ENCODE results near the gene SLC2A4. TPM values are rescaled to one million over a fixed set of nuclear protein-coding genes. Genes with fewer than 3 reads are reported as not detected.

The SLC2A4 gene
- total RNA-seq, 1 donor from 2014 or later: 119 TPM

DNA sequence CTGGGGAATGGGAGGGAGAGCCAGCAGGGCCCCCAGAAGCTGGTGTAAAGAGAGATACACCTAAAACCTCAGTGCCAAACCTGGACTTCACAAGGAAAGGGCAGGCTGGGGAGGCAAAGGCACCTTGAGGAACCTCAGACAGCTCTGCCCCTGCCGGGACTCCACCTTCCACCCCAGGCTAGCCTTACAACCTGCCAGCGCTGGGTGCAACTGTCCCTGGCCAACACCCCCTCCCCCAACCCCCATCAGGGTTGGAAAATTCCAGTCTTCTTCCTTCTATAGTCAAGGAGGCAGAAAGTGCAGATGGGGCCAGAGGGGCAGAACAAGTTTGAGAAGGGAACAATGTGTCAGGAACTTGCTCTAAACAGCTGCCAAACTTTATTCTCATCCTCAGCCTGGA, 10.7 kb downstream of the SLC2A4 start:
- intact Hi-C loops (cut with DNase I): loop anchor here (1.0 kb wide), 1 partner anchor 10 kb away; no protein-coding TSS in a partner anchor
- ATAC-seq: no peak

GRCh38 chr17:7292729-7293128, 11.2 kb downstream of the SLC2A4 start:
- ATAC-seq (no peak), DNase-seq (ENCODE audit: missing footprints) (no peak)
- intact Hi-C loops (cut with DNase I): loop anchor here (1.0 kb wide), 1 partner anchor 10 kb away; no protein-coding TSS in a partner anchor

More for the DNA sequence above, 10.7 kb downstream of the SLC2A4 start:
- no peak for DNase-seq (ENCODE audit: missing footprints)

DNA sequence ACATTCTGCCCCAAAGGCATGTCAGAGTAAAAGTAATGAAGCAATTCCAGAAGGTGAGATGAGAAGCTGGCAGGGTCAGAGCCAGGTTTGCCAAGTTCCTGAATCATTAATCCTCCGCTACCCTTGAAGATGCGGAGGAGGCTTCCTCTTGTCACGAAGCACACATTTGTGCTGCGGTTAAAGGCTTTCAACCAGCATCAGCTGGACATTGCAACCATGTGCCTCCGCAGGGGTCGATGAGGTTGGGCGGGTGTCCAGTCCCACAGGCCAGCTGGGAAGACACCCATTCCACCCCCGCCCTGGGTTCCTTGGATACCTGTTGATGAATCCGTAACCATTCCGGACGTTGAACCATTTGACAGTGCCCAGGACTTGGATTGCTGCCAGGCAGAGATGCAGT, 11.6 kb downstream of the SLC2A4 start:
- intact Hi-C loops (cut with DNase I): no loop called here
- DNase-seq (ENCODE audit: missing footprints) (no peak), ATAC-seq (no peak)

GRCh38 chr17:7293816-7294613, 12.5 kb downstream of the SLC2A4 start:
- intact Hi-C loops (cut with DNase I): no loop called here
- DNase-seq (ENCODE audit: missing footprints): no peak
- ATAC-seq: no peak

DNA sequence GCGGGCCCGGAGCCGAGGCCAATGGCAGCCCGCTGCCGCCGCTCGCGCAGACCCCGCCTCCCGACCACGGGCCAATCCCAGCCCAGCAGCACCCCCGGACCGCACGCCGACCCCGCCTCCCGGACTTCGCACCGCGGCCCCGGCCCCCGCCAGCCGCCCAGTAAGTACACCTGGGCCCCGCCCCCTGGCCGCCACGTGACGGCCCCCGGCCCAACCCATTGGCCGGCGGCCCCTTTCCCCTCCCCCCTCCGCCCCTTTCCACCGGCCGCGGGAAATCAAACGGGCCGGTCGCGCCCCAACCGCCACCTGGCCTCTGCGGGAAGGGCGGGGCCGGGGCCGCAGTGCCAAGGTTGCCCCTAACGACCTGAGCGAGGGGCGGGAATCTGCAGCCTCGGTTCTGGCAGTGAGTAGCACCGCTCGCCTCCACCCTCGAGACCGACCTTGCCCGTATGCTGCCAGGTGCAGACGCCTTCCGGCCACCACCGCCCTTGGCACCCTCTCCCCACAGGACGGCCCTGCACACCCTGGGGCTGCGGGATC, 13.2 kb downstream of the SLC2A4 start, which contains the start of gene YBX2:
YBX2 (minus strand) TSS at position 26 of the 540 bp plus-strand sequence. CDS start 139 bp downstream, outside the sequence.
- intact Hi-C loops (cut with DNase I): no loop called here
- no peak for DNase-seq (ENCODE audit: missing footprints)
- ATAC-seq: peak; percentile 29

DNA sequence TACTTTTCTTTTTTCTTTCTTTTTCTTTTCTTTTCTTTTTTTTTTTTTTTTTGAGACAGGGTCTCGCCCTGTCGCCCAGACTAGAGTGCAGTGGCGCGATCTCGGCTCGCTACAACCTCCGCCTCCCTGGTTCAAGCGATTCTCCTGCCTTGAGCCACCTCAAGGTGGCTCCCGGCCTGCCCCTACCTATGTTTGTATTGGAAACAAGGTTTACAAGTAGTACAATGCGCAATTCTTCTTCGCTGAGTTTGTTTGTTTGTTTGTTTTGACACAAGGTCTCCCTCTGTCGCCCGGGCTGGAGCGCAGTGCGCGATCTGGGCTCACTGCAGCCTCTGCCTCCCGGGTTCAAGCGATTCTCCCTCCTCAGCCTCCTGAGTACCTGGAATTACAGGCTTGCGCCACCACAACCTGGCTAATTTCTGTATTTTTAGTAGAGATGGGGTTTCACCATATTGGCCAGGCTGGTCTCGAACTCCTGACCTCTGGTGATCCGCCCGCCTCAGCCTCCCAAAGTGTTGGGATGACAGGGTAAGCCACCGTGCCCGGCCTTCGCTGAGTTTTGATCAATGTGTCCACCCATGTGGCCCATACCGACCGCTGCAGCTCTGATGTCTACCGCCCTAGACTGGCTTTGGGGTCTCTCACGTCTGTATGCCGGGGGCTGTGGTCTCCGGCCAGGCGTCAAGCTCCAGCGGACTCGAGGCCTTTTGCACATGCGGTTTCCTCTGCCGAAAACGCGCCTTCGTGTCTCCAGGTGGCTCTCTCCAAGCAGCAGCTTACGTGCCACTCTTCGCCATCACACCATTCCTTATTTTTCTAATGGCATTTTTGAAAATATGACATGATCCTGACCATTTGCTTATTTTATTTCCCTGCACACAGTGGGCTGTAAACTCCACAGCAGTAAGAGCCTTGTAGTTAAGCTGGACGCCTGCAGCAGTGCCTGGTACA, 14.0 kb downstream of the SLC2A4 start:
- ATAC-seq (no peak), DNase-seq (ENCODE audit: missing footprints) (no peak)
- intact Hi-C loops (cut with DNase I): loop anchor here (1.0 kb wide), 1 partner anchor 15 kb away; no protein-coding TSS in a partner anchor

DNA sequence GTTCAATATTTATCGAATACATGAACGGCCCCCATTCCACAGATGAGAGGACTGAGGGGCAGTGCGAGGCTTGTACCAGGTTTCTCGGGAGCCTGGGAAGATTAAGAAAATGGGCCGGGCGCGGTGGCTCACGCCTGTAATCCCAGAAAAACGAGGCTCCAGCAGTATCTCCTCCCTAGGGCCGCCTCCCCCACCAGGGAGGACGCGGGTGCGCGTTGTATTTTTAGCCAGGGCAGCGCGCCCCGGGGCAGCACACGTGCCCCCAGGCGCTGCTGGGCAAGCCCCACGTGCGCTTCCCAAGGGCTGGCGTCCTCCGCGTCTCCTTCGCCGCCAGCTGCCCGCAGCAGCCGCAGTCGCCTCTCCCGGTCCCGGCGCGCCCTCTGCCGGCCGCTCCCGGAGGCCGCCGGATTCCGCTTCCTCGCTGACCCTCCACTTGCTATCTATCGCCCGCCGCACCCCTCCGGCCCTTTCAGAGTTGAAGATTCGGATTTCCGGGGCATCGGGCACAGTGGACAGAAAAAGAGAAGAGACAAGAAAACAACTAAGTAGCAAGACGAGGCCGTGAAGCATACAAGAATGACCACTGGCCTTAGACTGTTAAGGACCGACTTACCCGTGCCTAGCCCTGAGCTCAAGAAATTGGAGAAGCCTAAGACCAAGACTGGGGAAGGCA, 14.8 kb downstream of the SLC2A4 start:
- DNase-seq (ENCODE audit: missing footprints) (peak; percentile 92), ATAC-seq (peak; percentile 86)
- intact Hi-C loops (cut with DNase I): loop anchor here (1.0 kb wide), 1 partner anchor 16 kb away; no protein-coding TSS in a partner anchor

DNA sequence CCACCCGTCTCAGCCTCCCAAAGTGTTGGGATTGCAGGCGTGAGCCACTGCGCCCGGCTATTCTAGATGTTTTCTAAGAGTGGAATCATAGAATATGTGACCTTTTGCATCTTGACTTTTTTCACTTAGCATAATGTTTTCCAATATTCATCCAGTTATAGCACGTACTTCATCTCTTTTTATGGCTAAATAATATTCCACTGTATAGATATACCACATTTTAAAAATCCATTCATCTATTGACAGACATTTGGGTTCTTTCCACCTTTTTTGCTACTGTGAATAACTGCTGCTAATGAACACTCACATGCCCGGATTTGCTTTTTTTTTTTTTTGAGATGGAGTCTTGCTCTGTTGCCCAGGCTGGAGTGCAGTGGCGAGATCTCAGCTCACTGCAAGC, 22.7 kb downstream of the SLC2A4 start:
- no peak for ATAC-seq
- intact Hi-C loops (cut with DNase I): no loop called here
- DNase-seq (ENCODE audit: missing footprints): no peak

- intact Hi-C loops (cut with DNase I): loop anchor here (5.0 kb wide), 1 partner anchor 65 kb away; the partner anchor contains the start of gene GABARAP
- ATAC-seq (peak; percentile 96), DNase-seq (ENCODE audit: missing footprints) (peak; percentile 100)
Measured at GRCh38 chr17:7306911-7307685, 25.6 kb downstream of the SLC2A4 start, which contains the start of gene EIF5A. TSS of gene EIF5A (plus strand) at chr17:7307628. CDS start at chr17:7309636, 2,008 bp downstream.

DNA sequence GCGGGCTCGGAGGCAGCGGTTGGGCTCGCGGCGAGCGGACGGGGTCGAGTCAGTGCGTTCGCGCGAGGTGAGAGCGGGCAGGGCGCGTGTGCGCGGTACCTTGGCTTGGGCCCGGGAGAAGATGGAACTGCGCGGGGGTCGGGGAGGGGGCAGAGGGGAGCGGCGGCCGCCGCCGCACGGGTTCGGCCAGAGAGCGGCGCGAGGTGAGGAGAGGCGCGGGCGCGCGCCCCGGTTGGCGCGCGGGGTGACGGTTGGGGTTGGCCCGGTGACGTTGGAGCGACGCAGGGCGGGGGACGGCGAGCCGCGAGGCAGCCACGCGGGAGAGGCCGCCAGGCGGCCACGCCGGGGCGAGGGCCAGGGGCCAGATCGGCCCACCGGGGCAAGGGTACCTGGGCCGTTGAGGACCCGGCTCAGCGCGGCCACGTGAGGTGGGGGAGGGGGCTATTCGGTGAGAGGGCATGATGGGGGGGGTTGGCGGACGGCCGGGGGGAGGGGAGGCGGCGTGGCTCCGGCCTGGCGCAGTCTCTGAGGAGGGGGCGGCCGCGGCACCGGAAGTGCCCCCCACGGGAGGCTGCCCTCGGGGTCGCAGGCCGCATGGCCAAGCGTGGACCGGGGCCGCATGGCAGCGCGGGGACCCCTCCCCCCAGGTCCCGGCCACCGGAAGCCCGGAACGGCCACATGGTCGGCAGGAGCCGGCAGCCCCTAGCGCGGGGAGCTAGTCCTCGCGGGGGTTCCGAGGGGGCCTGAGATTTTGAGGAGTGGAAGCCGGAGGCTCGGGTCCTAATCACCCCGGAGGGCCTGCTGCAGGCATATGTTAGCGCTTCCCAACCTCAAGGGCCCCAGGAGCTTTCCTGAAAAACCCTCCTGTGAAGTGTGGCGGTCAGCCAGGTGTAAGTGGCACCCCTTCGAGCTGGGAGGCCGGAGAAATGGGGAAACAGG, 26.4 kb downstream of the SLC2A4 start:
- intact Hi-C loops (cut with DNase I): loop anchor here (5.0 kb wide), 1 partner anchor 66 kb away; the partner anchor contains the start of gene GABARAP
- ATAC-seq (peak; percentile 12), DNase-seq (ENCODE audit: missing footprints) (no peak)

GRCh38 chr17:7308625-7309433, 27.3 kb downstream of the SLC2A4 start:
- DNase-seq (ENCODE audit: missing footprints) (no peak), ATAC-seq (no peak)
- intact Hi-C loops (cut with DNase I): loop anchor here (5.0 kb wide), 1 partner anchor 67 kb away; the partner anchor contains the start of gene GABARAP

- ATAC-seq: no peak
- DNase-seq (ENCODE audit: missing footprints): no peak
- intact Hi-C loops (cut with DNase I): loop anchor here (5.0 kb wide), 1 partner anchor 67 kb away; the partner anchor contains the start of gene GABARAP
Measured at GRCh38 chr17:7309628-7310027, 28.1 kb downstream of the SLC2A4 start.

DNA sequence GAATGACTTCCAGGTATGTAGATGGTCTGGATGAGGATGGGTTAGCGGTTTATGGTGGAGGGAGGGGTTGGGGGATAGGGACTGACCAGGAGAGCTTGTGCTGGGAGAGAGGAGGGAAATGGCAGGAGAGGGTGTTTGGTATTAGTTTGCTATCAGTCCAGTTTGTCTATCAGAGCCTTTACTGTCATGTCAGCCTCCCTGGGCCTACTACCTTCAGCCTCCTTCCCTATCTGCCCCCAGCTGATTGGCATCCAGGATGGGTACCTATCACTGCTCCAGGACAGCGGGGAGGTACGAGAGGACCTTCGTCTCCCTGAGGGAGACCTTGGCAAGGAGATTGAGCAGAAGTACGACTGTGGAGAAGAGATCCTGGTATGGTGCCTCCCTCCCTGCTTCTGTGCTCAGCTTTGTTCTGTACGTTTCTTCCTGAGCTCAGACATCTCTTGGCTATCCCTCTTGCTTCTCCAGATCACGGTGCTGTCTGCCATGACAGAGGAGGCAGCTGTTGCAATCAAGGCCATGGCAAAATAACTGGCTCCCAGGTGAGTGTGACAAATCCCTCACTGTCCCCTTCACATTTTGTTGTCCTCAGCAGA, 29.7 kb downstream of the SLC2A4 start:
- DNase-seq (ENCODE audit: missing footprints): no peak
- intact Hi-C loops (cut with DNase I): no loop called here
- no peak for ATAC-seq

DNA sequence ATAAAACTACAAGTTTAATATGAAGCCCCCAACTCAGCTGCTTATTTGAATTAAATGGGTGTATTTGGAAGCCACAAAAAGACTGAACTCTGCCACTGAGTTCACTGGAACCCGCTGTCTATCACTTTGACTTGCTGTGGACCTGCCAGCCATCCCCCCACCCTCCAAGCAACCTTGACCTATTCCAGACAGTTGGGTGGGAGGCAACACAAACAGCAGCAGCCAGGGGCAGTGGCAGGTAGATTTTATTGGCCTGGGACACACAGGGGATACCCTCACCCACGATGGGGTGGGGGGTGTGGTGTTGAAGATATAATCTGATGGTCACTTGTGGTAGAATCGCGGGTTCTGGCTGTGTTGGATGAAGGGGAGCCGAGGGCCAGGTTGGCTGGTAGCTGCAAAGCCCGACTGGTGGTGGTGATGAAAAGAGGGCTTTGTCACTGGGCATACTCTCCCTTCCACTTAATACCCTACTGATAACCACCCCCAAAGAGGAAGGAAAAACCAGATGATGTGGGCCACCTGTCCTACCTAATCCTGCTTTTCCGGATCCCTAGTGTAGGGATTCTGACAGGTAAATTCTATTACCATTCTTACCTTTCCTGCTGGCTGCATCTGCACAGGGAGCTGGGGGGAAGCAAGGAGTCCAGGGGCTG, 31.0 kb downstream of the SLC2A4 start:
- intact Hi-C loops (cut with DNase I): no loop called here
- no peak for ATAC-seq
- no peak for DNase-seq (ENCODE audit: missing footprints)

Data from Right ventricle myocardium inferior (tissue), 1 donor.